Inferior parietal cortex (tissue), 1 donor: ENCODE results near the gene SCYL1.

ENCODE experiments used
- DNase-seq: peaks from one replicate; pipeline ENCODE4 v3.0.0-alpha.2; 2016; ENCODE audit errors: extremely low spot score

Gene SCYL1

DNA sequence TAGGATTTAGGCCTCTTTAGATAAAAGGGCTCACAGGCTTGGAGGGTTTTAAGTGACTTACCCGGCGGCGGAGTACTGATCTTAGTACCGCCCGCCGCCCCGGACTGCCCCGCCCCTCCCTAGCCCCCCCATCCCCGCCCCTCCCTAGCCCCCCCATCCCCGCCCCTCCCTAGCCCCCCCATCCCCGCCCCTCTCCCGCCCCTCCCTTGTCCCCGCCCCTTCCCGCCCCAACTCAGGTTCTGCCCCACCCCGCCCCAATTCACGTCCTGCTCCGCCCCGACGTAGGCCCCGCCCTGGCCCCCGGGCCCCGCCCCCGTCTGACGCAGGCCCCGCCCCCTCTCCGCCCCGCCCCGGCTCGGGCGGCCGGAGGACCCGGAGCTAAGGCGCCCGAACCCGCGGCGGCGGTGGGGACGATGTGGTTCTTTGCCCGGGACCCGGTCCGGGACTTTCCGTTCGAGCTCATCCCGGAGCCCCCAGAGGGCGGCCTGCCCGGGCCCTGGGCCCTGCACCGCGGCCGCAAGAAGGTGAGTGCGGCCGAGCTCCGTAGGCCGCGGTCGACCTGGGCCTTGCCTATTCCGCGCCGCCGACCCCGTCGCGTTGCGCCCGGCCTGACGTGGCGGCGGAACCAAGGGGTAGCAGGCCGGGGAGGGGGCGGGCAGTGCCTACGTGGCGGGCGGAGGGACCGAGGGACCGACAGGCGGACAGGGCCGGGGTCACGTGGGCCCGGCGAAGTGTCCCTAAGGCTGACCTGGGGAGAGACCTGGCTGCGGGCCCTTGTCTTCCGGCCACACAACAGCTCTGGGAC is at the start of gene SCYL1:
TSS of gene SCYL1 (plus strand) at position 343 of the 805 bp plus-strand sequence. CDS start at position 414, 71 bp downstream.
- peak; percentile 53 for DNase-seq

DNA sequence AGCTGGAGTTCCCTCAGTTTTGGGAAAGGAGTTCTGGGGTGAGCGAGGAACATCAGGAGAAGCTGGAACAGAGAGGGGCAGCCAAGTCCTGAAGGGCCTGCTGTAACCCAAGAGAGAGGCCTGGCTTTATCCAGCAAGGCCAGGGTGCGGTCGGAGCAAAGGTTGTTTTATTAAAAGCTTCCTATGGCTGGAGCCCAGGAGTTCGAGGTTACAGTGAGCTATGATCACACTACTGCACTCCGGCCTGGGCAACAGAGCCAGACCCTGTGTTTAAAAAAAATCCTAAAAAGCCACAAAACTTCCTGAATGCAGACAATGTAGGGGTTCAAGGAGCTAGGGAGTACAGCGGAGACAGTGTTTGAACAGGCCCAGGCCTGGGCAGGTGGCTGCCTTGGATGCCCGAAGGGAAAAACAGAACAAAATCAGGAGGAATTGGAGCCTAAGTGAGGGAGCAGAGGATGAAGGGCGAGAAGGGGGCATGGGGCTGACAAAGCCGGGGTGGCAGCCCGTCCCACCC is 48.2 kb upstream of the SCYL1 start:
- DNase-seq: no peak

DNA sequence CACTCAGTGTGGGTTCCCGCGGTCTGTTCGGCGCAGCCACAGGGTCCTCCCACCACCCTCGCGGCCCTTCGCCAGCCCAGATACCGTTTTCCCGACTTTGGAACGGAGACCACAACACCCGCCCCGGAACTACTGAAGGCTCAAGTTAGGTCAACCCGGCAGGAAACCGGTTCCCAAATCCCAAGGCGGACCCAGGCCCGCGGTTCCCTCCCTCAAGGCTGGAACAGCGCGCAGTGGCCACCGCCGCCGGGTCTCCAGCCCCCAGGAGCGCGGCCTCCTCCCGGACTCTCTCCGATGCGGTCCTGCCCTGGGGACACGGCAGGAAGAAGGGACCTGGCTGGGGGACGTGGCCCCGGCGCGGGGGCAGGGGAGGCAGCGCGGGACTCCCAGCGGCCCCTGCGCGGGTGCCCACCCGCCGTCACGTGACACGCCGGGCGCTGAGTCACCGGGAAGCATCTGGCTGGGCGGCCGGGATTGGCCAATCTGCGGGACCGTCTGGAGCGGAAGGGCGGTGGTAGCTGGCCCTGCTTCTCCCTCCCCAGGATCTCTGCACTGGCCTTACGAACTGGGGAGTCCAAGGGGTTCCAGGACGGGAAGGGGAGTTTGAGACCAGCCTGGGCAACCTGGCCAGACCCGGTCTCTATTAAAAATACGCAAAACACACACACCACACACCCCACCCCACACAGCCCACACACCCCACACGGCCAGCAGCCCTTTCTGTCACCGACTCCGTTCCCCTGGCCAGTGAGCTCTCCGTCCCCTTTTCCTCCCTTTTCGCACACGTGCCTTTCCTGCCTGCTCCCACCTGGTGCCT is 47.5 kb upstream of the SCYL1 start:
- DNase-seq: peak; percentile 95

DNA sequence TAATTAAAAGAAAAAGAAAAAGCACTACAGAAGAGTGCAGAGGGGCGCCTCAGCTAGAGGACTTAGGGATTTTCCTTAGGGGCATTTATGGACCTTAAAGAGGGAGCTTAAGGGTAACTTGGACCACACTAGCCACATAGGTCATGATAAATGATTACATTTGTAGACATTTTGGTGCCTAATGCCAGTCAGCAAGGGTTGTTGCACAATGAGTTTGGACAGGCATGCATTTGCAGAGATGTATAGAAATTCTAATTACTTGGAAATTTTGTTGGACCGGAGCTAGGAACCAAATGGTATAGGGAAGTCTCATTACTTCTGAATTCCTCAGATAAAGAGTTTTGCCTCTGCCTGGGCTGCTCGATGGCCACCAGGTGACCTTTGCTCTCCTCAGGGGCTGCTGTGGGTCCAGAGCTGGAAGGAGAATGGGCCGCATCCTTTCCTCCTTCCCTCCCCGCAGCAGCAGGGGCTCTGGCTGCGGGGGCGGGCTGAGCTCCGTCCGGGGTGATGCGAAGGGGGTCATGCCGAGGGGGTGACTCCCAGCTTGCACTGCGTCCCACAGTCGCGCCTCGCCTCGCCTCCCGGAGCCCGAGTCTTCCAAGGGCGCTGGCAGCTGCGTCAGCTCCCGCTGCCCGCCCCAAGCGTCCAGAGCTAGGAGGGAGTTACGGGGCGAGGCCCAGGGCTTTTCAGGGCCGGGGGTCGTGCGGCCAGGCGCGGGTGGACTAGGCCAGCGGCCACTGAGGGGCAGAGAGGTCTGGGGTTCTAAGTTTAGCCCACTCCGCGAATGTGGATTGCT is 46.3 kb upstream of the SCYL1 start:
- peak; percentile 45 for DNase-seq

DNA sequence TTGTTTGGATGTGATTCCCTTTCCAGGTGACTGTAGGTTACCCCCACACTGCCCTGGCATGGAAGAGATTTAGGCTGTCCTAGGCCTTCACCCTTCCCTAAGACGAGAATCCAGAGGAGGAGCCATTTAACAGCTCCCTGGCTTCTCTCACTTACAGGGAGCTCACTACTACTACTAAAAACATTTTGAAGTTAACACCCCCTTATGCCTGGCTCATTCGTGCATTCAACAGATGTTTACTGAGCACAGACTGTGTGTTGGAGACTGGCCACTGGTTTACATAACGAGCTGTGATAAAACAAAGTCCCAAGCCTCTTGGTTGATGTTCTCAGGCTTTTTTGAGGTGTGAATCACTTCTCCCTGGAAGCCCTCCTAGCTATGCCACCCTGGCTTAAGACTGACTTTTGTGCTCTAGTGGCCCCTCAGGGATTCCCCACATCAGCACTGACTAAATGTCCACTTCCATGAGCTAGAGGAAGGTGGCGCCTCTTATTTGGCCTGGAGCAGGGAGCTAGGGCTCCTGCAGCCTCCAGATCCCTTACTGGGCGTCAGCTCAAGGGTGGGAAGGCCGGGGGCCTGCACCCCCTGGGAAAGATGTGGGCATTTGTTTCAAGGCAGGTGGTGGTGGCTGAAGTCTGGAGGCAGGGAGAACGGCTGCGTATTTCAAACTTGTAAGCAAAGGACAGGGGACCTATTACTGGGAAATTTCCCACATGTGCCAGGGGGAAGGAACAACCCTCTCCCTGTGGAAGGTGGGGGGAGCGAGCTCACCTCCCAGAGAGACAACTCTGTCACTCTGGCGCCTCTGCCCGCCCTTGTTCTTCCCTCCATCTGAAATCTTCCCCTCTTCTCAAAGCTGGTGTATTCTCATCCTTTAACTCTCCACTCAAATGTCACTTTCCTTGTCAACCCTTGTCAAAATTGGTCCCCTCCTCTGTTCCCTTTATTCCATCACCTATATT is 45.4 kb upstream of the SCYL1 start:
- DNase-seq: peak; percentile 87

DNA sequence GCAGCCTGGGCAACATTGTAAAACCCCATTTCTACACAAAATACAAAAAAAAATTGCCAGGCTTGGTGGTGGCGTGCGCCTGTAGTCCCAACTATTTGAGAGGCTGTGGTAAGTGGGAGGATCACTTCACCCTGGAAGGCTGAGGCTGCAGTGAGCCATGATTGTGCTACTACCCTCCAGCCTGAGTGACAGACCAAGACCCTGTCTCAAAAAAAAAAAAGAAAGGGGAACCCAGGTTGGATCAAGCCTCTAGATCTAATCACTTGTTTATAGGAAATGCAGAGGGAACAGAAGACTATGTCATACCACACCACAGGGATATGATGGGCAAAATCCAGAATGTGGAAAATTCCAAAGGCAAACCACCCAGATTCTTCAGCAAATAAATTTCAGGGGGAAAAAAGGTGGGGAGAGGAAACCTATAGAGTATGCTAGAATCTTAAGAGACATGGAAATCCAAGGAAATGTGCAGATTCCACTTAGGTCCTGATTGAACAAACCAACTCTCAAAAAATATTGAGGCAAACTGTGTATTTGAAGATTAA is 42.5 kb upstream of the SCYL1 start:
- peak; percentile 27 for DNase-seq

DNA sequence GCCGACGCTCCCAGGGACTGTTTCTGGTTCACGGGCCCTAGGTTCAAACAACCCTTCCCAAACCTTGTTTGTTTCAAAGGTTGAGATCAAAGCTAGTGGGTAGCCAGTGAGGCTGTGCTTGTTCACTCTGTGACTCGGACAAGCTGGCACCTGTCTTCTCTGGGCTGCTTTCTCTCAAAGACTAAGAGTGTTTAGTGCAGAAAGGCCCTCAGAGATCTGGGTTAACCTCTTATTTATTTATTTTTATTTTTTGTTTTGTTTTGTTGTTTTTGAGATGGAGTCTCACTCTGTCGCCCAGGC is 39.0 kb upstream of the SCYL1 start:
- no peak for DNase-seq

DNA sequence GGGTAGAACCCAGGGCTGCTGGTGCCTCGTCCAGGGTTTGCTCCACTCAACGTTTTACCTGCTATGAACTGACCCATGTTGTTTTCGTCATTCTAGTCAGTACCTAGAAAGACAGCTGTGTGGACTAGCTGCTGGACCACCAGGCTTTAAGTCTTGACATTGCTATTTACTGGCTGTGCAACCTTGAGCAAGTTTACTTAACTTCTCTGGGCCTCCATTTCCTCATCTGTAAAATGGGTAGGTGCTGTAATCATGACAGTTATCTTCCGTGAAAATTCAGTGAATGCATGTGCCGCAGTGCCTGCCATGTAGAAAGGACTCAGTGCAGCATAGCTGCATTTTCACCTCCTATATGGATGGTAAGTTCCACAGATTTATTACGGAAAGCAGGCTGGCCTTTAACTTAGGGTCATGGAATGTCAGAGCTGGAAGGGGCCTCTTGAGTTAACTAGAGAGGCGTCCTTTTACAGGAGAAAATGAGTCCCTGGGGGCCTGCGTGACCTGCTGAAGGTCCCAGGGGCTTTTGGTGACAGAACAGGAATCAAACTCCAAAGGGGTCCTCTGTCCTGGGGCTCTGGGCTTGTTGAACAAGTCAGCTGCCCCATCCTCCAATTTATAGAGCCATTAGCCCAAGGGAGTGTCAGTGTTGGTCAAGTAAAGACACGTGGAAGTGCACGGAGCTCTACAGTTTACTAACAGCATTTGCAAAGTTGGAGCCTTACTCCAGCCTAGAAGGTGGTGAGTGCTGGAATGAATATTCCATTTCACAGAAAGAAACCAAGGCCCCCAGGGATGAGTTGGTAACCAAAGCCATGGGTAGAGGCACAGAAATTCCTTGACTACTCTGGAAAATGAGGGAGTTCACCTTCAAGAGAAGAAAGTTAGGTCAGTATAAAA is 38.1 kb upstream of the SCYL1 start:
- DNase-seq: no peak

DNA sequence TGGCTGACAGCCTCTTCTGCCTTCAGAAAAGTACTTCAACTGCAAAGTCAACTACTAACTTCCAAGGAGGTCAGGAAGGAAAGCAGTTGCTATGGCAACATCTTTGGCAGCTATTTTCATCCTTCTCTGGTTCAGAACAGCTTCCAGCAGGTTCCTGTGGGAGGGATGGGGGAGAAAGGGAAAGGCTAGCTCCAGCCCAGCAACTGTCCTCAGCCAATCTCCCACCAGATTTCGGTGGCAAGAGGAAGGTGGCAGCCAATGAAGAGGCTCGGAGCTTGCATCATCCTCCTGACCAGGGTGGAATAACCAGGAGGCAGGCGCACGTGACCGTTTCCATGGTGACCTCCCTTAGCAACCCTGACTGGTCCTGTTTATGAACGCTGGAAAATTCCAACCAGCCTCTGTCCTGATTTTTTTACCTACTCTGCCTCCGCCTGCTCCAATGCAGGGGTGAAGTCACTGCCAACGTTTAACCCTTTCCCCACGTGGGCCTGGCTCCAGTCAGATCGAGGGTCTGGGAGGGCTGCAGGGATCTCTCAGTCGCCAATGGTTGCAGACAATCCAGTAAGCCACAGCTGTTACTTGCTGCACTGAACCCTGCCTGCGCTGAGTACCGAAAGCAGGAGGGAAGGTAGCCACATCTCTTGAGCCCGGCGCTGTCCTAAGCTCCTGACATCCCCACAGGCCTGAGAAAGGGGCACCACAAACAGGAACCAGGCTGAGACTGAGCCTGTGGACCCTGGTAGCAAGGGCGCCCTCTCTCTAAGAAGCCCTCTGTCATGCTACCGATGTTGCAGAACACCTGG is 37.2 kb upstream of the SCYL1 start:
- peak; percentile 100 for DNase-seq

DNA sequence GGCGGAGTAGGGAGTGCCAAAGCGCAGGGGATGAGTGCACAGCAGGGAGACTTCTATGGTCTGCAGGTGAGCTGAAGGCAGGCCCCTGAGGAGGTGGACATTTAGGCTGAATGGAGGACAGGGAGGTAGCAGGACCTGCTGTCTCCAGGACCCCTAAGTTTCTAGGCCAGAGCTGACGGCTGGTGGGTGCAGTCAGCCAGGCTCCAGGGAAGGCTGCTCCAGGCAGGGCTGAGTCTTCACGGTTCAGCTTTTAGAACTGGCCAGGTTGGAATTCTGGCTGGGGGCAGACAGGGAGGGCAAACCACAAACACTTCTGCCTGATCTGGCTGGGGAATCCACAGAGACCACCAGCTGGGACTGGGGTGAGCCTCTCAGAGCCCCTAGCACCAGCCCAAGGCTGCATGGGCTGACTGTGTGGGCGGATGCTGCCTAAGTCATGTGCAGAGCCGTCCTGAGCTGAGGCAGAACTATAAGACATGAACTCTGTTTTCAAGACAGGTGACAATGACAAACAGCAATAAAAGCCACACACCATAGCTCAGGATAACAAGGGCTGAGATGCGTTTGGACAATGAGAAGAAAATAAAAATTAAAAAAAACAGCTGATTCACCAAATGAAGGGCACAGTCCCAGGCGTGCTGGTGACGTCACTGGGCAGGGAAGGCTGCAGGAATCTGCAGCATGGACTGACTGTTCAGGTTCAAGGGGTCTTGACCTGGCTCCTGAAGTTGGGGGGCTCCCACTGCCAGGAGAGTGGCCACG is 36.4 kb upstream of the SCYL1 start:
- peak; percentile 54 for DNase-seq

DNA sequence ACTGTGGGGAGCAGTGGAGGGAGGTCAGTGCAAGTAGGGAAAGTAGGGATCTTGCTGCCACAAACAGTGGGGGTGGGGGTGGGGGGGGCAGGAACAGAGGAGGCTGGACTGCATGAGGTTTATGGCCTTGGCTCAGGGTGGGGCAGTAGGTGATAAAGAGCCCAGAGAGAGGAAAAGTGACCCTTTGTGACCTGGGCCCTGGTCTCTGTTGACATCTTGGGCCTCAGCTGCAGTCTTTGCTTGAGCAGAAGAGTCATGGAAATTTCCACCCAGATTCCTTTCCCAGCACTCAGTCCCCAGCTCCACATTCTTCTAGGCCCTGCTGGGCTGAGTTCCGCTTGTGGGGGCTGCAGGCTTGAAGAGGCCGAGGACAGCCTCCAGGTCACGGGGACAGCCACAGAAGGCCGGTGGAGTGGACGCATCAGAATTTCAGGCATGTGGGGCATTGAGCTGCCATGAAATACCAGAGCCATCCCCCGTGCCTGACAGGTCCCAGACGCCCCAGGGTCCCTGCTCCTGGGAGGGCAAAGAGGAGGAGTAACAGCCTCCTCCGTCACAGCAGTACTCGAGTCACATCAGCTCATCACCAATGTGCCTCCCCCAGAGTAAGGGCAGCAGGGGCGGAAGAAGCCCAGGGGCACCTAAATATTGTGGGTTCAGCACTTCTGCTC is 35.7 kb upstream of the SCYL1 start:
- DNase-seq: peak; percentile 55

DNA sequence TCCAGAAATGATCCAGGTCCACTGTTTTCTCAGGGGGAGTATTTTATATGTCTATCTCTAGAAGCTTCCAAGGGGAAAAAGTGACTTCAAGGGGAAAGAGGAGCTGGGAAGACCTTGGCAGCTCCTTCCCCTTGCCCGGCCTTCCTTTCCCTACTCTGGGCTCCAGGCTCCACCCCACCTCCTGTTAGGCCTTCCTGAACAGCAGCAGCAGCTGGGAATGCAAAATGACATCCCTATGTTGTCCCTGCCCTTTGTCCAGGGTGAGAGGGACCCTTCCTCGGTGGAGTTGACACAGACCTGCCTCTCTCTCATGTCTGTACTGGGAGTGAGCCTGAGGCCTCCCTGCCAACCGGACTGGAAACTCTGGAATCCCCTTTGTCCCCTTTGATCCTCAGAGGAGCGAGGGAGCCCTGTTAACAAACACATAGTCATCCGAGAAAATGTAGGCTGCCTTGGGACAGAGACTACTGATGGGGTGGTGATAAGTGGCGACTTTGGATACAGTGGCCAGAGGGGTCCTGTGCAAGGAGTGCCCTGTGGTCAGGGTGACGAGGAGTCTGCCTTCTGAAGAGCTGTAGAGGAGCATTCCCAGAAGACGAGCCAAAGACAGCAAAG is 35.1 kb upstream of the SCYL1 start:
- no peak for DNase-seq

DNA sequence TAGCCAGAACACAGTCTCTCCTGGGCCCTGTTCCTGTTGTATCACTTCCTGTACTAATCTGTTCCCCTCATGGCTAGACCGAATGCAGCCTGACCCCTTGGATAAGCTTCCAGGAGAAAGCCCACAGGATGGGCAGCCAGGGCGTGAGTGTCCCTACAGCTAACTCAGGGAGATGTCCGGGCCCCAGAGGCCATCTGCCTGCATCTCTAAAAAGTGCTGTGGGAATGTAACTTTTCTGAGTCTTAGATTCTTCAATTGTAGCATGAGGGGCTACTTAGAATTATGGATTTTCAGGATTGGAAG is 33.8 kb upstream of the SCYL1 start:
- no peak for DNase-seq

DNA sequence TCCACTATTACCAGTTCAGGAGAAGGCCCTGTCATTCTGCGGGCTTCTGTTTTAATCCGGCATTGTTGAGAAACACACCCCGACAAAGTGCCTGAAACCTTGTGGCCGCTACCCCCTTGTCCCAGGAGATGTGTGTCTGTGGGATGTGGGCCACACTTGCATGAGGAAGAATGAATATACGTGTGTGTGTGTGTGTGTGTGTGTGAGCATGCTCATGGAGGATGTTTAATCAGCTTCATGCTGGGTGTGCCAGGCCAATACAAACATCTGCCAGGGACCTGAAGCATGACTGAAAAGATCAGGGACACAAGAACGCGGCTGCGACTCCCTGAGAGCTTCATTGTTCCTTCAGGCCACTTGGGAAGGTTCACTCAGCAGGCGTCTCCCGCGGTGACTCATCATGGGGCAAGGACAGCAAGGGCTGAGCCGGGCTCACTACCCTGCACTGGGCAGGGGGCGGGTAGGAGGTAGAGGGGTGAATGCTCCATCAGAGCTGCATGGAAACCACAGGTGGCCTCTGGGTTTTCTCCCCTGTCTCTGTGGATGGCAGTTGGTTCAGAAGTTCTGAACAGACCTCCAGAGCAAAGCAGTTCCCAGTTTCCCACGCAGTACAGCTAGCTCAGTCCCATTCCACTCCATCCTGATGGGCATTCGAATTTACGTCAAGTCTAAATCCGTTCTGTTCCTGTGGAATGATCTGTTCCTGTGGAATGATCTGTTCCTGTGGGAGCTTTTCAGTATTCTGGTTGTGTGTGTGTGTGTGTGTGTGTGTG is 33.1 kb upstream of the SCYL1 start:
- DNase-seq: peak; percentile 73

DNA sequence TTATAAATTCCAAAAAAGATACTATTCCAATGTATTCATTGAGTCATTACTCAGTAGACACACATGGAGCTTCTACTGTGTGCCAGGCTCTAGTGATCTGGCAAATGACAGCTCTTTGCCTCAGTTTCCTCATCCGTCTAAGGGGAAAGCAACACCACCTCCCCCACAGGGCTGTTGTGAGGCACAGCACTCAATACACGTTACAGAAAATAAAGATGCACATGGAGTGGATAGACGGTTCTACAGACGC is 32.6 kb upstream of the SCYL1 start:
- DNase-seq: no peak

DNA sequence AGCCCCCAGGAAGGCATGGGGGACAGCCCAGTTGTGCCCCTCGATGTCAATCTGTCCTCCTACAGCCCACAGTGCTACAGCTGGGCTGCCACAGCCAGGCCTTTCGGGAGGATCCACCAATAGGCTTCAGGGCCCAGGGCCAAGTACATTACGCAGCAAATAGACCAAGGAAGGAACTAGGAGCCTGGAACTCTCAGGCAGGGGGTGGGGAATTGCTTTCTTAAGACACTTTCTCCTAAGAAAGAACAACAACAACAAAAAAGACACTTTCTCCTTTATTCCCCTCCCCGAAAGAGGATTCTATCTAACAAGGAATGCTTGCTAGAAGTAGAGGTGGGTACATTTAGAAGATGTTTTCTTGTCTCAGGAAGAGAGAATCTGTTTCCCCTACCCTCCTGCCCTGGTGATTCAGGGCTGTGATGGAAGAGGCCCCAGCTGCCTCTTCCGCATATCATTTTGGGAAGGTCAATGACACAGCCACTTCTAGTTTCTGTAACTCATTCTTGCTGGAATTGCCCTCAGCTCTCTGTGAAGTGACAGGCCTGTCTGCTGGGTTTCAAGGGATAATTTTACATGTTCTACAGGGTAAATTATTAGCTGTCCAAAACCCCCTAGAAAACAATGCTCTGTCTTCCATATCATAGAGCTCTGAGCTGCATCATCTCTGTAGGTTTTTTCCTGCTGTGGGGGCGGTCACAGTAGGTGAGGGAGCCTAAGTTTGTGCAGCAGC is 32.1 kb upstream of the SCYL1 start:
- peak; percentile 79 for DNase-seq
